ENCODE data around the gene CLN6.

DNA sequence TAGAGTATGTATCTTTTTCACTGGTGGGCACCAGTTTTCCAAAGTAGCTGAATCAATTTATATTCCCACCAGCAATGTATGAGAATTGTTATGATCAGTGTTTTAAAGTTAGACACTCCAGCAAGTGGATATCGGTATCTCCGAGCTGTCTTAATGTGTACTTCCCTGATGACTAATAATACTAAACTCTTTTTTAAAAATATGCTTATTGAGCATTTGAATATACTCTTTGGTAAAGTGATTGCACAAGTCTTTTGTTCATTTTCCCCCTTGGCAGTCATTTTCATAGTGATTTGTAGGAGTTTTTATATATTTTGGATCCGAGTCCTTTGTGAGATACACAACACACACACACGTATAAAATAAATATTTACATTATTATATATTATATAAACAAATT lies 35.6 kb upstream of the CLN6 start:
- TF ChIP-seq, protein P1, sequence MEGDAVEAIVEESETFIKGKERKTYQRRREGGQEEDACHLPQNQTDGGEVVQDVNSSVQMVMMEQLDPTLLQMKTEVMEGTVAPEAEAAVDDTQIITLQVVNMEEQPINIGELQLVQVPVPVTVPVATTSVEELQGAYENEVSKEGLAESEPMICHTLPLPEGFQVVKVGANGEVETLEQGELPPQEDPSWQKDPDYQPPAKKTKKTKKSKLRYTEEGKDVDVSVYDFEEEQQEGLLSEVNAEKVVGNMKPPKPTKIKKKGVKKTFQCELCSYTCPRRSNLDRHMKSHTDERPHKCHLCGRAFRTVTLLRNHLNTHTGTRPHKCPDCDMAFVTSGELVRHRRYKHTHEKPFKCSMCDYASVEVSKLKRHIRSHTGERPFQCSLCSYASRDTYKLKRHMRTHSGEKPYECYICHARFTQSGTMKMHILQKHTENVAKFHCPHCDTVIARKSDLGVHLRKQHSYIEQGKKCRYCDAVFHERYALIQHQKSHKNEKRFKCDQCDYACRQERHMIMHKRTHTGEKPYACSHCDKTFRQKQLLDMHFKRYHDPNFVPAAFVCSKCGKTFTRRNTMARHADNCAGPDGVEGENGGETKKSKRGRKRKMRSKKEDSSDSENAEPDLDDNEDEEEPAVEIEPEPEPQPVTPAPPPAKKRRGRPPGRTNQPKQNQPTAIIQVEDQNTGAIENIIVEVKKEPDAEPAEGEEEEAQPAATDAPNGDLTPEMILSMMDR (conservative IDR thresholded peaks at IDR 0.05; ENCODE audit: low read length), result no peak
- no peak for TF ChIP-seq EZH2phosphoT487 (IDR thresholded peaks at IDR 0.05; ENCODE audit: borderline replicate concordance)
